Measurements from ENCODE around the gene AIRE.

Gene AIRE

DNA sequence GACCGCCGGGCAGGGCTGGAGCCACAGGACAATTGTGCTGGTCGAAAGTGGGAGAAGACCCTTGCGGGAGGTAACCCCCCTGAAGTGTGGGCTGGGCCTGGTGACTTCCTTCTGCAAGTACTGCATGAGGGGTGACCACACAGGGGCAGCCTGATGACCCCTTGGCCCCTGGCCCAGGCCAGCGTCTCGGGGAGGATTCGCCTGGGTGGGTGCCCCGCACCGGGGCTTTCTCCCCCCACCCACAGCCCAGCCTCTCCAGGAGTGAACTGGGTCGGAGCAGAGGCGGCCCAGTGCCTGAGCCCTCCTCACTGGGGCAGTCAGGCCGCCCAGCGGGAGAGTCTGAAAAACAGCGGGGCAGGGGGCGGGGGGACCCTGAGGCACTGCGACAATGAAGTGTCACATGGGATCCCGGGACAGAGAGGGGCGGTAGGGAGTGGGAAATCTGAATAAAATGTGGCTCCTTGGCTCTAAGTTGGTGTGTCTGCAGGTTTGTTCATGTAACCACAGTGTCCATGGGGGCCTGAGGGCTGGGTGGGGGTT, 22.4 kb upstream of the AIRE start:
- no peak overlapping the region for H3K4me2 ChIP-seq (ENCODE audit: low read length)
- no peaks in the 10 kb centered on the region for H3K9me3 ChIP-seq (ENCODE audit: control insufficient read depth, low read length)
- no peaks in the 10 kb centered on the region for H3K79me2 ChIP-seq
- no peak overlapping the region for H2AFZ ChIP-seq
- no peaks in the 10 kb centered on the region for H3K36me3 ChIP-seq (ENCODE audit: control insufficient read depth, insufficient read depth, low read length)
- H3K27me3 ChIP-seq (ENCODE audit: control insufficient read depth, insufficient read depth, low read length), result no peaks in the 10 kb centered on the region
- TF ChIP-seq, protein P1, sequence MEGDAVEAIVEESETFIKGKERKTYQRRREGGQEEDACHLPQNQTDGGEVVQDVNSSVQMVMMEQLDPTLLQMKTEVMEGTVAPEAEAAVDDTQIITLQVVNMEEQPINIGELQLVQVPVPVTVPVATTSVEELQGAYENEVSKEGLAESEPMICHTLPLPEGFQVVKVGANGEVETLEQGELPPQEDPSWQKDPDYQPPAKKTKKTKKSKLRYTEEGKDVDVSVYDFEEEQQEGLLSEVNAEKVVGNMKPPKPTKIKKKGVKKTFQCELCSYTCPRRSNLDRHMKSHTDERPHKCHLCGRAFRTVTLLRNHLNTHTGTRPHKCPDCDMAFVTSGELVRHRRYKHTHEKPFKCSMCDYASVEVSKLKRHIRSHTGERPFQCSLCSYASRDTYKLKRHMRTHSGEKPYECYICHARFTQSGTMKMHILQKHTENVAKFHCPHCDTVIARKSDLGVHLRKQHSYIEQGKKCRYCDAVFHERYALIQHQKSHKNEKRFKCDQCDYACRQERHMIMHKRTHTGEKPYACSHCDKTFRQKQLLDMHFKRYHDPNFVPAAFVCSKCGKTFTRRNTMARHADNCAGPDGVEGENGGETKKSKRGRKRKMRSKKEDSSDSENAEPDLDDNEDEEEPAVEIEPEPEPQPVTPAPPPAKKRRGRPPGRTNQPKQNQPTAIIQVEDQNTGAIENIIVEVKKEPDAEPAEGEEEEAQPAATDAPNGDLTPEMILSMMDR (IDR thresholded peaks at IDR 0.05), result no peak
- no peak overlapping the region for H3K9ac ChIP-seq
- H3K27ac ChIP-seq, result no peak overlapping the region
- no peaks in the 10 kb centered on the region for H3K4me1 ChIP-seq
- no peak overlapping the region for H3K4me3 ChIP-seq (ENCODE audit: low read depth, low read length)

DNA sequence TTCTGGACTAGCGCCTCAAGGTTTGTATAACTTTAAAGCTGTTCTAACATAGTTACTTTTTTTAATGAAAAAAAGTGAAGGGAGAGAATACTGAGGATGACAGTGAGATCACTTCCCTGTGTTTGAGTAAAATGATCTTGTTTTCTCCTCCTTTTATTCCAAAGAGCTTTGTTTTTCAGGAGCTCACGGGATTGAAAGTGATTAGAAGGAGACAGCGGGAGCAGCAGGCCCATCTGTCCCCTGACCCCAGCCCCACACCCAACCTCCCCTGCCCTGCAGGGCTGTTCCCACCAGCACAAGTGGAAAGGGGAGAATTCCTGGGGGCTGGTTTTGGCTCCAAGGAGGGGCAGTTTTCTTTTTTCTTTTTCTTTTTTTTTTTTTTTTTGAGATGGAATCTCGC, 21.9 kb upstream of the AIRE start:
- Histone ChIP-seq H3K36me3 (ENCODE audit: control insufficient read depth, insufficient read depth, low read length) (no peaks in the 10 kb centered on the region), H3K4me3 (ENCODE audit: low read depth, low read length) (no peak overlapping the region), H3K79me2 (no peaks in the 10 kb centered on the region), H3K9ac (no peak overlapping the region), H2AFZ (no peak overlapping the region), H3K4me1 (no peaks in the 10 kb centered on the region), H3K27me3 (ENCODE audit: control insufficient read depth, insufficient read depth, low read length) (no peaks in the 10 kb centered on the region), H3K27ac (no peak overlapping the region), H3K4me2 (ENCODE audit: low read length) (no peak overlapping the region), H3K9me3 (ENCODE audit: control insufficient read depth, low read length) (no peaks in the 10 kb centered on the region)
- TF ChIP-seq, protein P1 (IDR thresholded peaks at IDR 0.05), result no peak

DNA sequence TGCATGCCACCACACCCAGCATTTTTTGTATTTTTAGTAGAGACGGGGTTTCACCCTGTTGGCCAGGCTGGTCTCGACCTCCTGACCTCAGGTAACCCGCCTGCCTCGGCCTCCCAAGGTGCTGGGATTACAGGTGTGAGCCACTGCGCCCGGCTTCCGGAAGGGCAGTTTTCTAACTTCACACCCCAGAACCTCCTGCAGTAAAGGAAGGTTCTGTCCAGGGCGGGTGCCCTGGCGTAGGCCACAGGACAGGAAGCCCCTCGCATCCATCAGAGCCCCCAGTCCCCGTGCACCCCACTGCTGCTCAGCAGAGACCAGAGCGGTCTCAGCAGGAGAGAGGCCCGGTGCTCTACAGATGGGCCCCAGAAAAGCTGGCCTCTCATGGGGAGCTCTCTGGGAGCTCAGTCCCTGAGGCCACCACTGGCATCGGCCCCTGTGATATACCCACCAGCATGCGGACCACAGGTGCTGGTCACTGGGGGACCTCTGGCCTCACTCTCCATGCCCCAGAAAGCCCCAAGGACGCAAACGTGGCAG, 19.9 kb upstream of the AIRE start:
- H3K27ac ChIP-seq, result no peak overlapping the region
- H3K4me3 ChIP-seq (ENCODE audit: low read depth, low read length), result no peak overlapping the region
- no peaks in the 10 kb centered on the region for H3K36me3 ChIP-seq (ENCODE audit: control insufficient read depth, insufficient read depth, low read length)
- H2AFZ ChIP-seq, result no peak overlapping the region
- H3K27me3 ChIP-seq (ENCODE audit: control insufficient read depth, insufficient read depth, low read length), result no peaks in the 10 kb centered on the region
- H3K4me1 ChIP-seq, result no peaks in the 10 kb centered on the region
- no peak overlapping the region for H3K4me2 ChIP-seq (ENCODE audit: low read length)
- no peak overlapping the region for H3K9ac ChIP-seq
- no peaks in the 10 kb centered on the region for H3K79me2 ChIP-seq
- TF ChIP-seq, protein P1 (IDR thresholded peaks at IDR 0.05), result no peak
- no peaks in the 10 kb centered on the region for H3K9me3 ChIP-seq (ENCODE audit: control insufficient read depth, low read length)

DNA sequence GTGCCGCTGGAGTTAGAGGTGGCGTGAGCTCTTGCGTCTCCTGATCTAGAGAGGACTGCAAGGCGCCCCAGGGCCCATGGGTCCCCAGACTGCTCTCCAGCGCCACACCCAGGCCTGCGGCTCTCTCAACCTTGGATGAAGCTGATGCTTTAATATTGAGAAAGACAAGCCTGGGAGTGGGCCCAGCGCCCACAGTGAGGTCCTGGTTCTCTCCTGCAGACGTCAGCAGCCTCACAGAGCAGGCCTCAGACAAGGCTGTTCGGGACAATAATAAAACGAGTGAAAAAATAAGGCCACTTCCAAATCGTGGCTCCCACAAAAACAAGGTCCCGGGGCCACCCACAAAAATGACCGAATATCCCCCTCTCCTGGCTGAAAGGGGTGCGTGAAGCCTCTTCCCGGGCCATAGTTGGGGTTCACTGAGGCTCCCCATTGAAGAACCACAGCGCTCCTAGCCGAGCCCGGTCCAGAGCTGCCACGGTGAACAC, 18.0 kb upstream of the AIRE start:
- TF ChIP-seq, protein P1 (IDR thresholded peaks at IDR 0.05), result no peak
- no peak overlapping the region for H3K27ac ChIP-seq
- no peak overlapping the region for H3K4me2 ChIP-seq (ENCODE audit: low read length)
- no peak overlapping the region for H3K9ac ChIP-seq
- no peaks in the 10 kb centered on the region for H3K36me3 ChIP-seq (ENCODE audit: control insufficient read depth, insufficient read depth, low read length)
- no peaks in the 10 kb centered on the region for H3K9me3 ChIP-seq (ENCODE audit: control insufficient read depth, low read length)
- H2AFZ ChIP-seq, result no peak overlapping the region
- no peaks in the 10 kb centered on the region for H3K27me3 ChIP-seq (ENCODE audit: control insufficient read depth, insufficient read depth, low read length)
- H3K4me1 ChIP-seq, result no peaks in the 10 kb centered on the region
- H3K4me3 ChIP-seq (ENCODE audit: low read depth, low read length), result no peak overlapping the region
- no peaks in the 10 kb centered on the region for H3K79me2 ChIP-seq

DNA sequence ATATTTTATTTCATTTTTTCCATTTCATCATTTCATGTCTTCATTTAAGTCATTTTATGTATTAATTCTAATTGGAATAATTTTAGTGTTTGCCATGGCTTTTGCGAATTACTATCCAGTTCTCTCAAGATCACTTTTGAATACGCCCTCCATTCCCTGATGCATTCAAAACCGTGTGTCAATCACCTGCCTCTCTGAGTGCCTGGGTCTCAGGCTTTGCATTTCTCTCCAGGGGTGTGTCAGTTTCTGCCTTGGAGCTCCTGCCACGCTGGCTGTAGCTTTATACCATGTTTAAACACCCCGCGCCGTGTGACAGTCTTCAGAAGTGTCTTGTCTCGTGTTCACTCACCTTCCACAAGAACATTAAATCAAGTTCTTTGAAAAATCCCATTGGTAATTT, 16.6 kb upstream of the AIRE start:
- H3K4me2 ChIP-seq (ENCODE audit: low read length), result no peak overlapping the region
- H3K4me3 ChIP-seq (ENCODE audit: low read depth, low read length), result no peak overlapping the region
- H2AFZ ChIP-seq, result no peak overlapping the region
- H3K27me3 ChIP-seq (ENCODE audit: control insufficient read depth, insufficient read depth, low read length), result no peaks in the 10 kb centered on the region
- no peaks in the 10 kb centered on the region for H3K36me3 ChIP-seq (ENCODE audit: control insufficient read depth, insufficient read depth, low read length)
- H3K9me3 ChIP-seq (ENCODE audit: control insufficient read depth, low read length), result no peaks in the 10 kb centered on the region
- no peak overlapping the region for H3K27ac ChIP-seq
- no peaks in the 10 kb centered on the region for H3K4me1 ChIP-seq
- TF ChIP-seq, protein P1 (IDR thresholded peaks at IDR 0.05), result no peak
- H3K79me2 ChIP-seq, result no peaks in the 10 kb centered on the region
- H3K9ac ChIP-seq, result no peak overlapping the region
